Gastroesophageal sphincter (tissue), 3 donors: Measurements from ENCODE around the gene KPNA3.

ENCODE experiments used
- CTCF ChIP-seq, 4 experiments: fragments of 200-600 bp in 2 of 4; fragments of 450-650 bp in 2 of 4; sonication (generic) in 1 of 4; IDR thresholded peaks; one replicate each; pipeline ENCODE4 v1.5.1; 2017 to 2019; ENCODE audit warnings: antibody characterized with exemption in 4 of 4, mild to moderate bottlenecking in 2 of 4, moderate library complexity in 2 of 4
- POLR2A ChIP-seq, 2 donors: fragments of 450-650 bp; IDR thresholded peaks; one replicate each; pipeline ENCODE4 v1.6.1; 2017; ENCODE audit warnings: antibody characterized with exemption in 2 of 2, mild to moderate bottlenecking in 2 of 2, moderate library complexity in 1 of 2
- POLR2AphosphoS5 ChIP-seq: sonication (generic); formaldehyde crosslinking; IDR thresholded peaks from one replicate; pipeline ENCODE4 v1.6.1; 2017; ENCODE audit warnings: antibody characterized with exemption

- TF ChIP-seq POLR2AphosphoS5 = no peak
- TF ChIP-seq POLR2A (IDR thresholded peaks at IDR 0.05) = no peak
- no peak for TF ChIP-seq CTCF (IDR thresholded peaks at IDR 0.05)
Observed at GRCh38 chr13:49812812-49813211, 20.3 kb upstream of the KPNA3 start.
